Panc1 (cell line): ENCODE results near the gene FAM193A. TPM values are rescaled to one million over a fixed set of nuclear protein-coding genes. Genes with fewer than 3 reads are reported as not detected.
A peak's percentile ranks its signal among the peaks of the same experiment; 100 is the strongest.

Experiments used
- ATAC-seq: fragments of 200-7000 bp; cut with Tn5 transposase; 2 replicates; pipeline ENCODE4 v1.9.1; 2020; ENCODE audit warnings: mild to moderate bottlenecking, moderate library complexity
- BruUV-seq: library from RNA; stranded (reverse); fragments of 400-500 nt; replicated peaks from 2 replicates; lab custom pipeline; 2021; lab: Mats Ljungman, UMichigan
- CTCF ChIA-PET: fragments of 300-600 bp; sonication (Branson Sonifier 250); formaldehyde crosslinking; loops from one replicate; lab custom pipeline; 2022; ENCODE audit warnings: antibody characterized with exemption; lab: Charles Lee
- POLR2A ChIA-PET: fragments of 300-600 bp; sonication (Branson Sonifier 250); formaldehyde crosslinking; loops from one replicate; lab custom pipeline; 2022; ENCODE audit warnings: antibody characterized with exemption; lab: Charles Lee
- DNase-seq: peaks from one replicate; pipeline ENCODE4 v3.0.0-alpha.2; 2010; ENCODE audit warnings: low read depth, low spot score
- H3K27ac ChIP-seq: 2 replicates; pipeline ENCODE4 v1.5.1; 2011; ENCODE audit warnings: mild to moderate bottlenecking, low read length, inconsistent platforms
- H3K27me3 ChIP-seq: fragments of 200-500 bp; sonication (Bioruptor generic); 2 replicates; pipeline ENCODE4 v1.6.0; 2014; ENCODE audit warnings: low read length, inconsistent platforms; ENCODE audit not compliant: control insufficient read depth, insufficient read depth
- H3K36me3 ChIP-seq: fragments of 200-500 bp; sonication (Bioruptor generic); 2 replicates; pipeline ENCODE4 v1.5.1; 2014; ENCODE audit warnings: inconsistent platforms, mild to moderate bottlenecking, low read length, moderate library complexity; ENCODE audit not compliant: control insufficient read depth, insufficient read depth
- H3K4me1 ChIP-seq: 2 replicates; pipeline ENCODE4 v1.5.1; 2011; ENCODE audit warnings: inconsistent platforms, mild to moderate bottlenecking, low read length, moderate library complexity; ENCODE audit not compliant: control insufficient read depth, insufficient read depth
- H3K4me3 ChIP-seq, 2 experiments: 2 replicates each; pipeline ENCODE4 v1.5.1; 2011 to 2012; ENCODE audit warnings: low read depth in 2 of 2, low read length in 2 of 2, mild to moderate bottlenecking in 2 of 2, inconsistent platforms in 1 of 2, moderate library complexity in 1 of 2
- H3K9me3 ChIP-seq: fragments of 200-500 bp; sonication (Bioruptor generic); 2 replicates; pipeline ENCODE4 v1.5.1; 2014; ENCODE audit warnings: low read depth, mild to moderate bottlenecking, inconsistent platforms, low read length, moderate library complexity; ENCODE audit not compliant: control insufficient read depth, insufficient read depth
- POLR2AphosphoS5 ChIP-seq: IDR thresholded peaks from 2 replicates; pipeline ENCODE4 v1.6.1; 2012; ENCODE audit warnings: mild to moderate bottlenecking, low read depth, low read length, moderate library complexity
- SIN3A ChIP-seq: IDR thresholded peaks from 2 replicates; pipeline ENCODE4 v1.6.1; 2012; ENCODE audit warnings: low read depth, mild to moderate bottlenecking, low read length, moderate library complexity, borderline replicate concordance; ENCODE audit not compliant: insufficient read depth
- TCF7L2 ChIP-seq: IDR thresholded peaks from 2 replicates; pipeline ENCODE4 v1.6.1; 2011; ENCODE audit warnings: mild to moderate bottlenecking, low read depth, low read length, inconsistent platforms
- in situ Hi-C: cut with HindIII; loops from 2 replicates; pipeline ENCODE4 v1.10.0; 2016; ENCODE audit warnings: low sequenced_read_pairs, low pct_unique_long_range_greater_than_20kb
- intact Hi-C: fragments of 100-400 bp; cut with micrococcal nuclease; formaldehyde crosslinking; loops from one replicate; pipeline ENCODE4 v1.10.0; 2022; ENCODE audit not compliant: unreplicated experiment
- total RNA-seq: library from RNA; stranded (reverse); gene quantifications from one replicate; pipeline ENCODE4 v1.2.1, GENCODE V29; 2021; ENCODE audit not compliant: unreplicated experiment
- TF ChIP-seq, protein P1 (sequence below), 2 experiments: IDR thresholded peaks; 2 replicates each; pipeline ENCODE4 v1.6.1; 2011 to 2012; ENCODE audit warnings: low read depth in 2 of 2, control low read depth in 1 of 2, low read length in 1 of 2, mild to moderate bottlenecking in 1 of 2, moderate library complexity in 1 of 2; ENCODE audit not compliant: insufficient read depth in 1 of 2
- TF ChIP-seq, protein P2 (sequence below): fragments of 450-650 bp; IDR thresholded peaks from 2 replicates; pipeline ENCODE4 v1.5.1; 2017; ENCODE audit warnings: mild to moderate bottlenecking

The FAM193A gene
- total RNA-seq, 1 experiment from 2014 or later = 25.7 TPM

DNA sequence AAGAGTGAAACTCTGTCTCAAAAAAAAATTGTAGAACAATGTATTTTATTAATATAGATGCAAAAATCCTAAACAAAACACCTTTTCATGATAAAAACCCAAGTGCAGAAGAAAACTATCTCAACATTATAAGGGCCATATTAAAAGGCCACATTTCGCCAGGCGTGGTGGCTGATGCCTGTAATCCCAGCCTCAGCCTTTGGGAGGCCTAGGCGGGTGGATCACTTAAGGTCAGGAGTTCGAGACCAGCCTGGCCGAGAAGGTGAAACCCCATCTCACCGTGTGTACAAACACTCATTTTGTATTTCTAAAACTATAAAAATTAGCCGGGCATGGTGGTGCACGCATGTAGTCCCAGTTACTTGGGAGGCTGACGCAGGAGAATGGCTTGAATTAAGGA is 9.9 kb upstream of the FAM193A start:
- intact Hi-C loops (no loop called here), in situ Hi-C loops (no loop called here)
- no peaks in the 10 kb centered on the region for H3K4me1 ChIP-seq
- ATAC-seq (no peak), DNase-seq (no peak)
- H3K27ac ChIP-seq = no peak overlapping the region
- BruUV-seq = no TSS peak
- no peaks in the 10 kb centered on the region for H3K27me3 ChIP-seq
- TF ChIP-seq POLR2AphosphoS5 (no peak), SIN3A (no peak), TCF7L2 (no peak)
- TF ChIP-seq, protein P1, sequence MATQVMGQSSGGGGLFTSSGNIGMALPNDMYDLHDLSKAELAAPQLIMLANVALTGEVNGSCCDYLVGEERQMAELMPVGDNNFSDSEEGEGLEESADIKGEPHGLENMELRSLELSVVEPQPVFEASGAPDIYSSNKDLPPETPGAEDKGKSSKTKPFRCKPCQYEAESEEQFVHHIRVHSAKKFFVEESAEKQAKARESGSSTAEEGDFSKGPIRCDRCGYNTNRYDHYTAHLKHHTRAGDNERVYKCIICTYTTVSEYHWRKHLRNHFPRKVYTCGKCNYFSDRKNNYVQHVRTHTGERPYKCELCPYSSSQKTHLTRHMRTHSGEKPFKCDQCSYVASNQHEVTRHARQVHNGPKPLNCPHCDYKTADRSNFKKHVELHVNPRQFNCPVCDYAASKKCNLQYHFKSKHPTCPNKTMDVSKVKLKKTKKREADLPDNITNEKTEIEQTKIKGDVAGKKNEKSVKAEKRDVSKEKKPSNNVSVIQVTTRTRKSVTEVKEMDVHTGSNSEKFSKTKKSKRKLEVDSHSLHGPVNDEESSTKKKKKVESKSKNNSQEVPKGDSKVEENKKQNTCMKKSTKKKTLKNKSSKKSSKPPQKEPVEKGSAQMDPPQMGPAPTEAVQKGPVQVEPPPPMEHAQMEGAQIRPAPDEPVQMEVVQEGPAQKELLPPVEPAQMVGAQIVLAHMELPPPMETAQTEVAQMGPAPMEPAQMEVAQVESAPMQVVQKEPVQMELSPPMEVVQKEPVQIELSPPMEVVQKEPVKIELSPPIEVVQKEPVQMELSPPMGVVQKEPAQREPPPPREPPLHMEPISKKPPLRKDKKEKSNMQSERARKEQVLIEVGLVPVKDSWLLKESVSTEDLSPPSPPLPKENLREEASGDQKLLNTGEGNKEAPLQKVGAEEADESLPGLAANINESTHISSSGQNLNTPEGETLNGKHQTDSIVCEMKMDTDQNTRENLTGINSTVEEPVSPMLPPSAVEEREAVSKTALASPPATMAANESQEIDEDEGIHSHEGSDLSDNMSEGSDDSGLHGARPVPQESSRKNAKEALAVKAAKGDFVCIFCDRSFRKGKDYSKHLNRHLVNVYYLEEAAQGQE (IDR thresholded peaks at IDR 0.05; ENCODE audit: insufficient read depth in 1 of 2, low read depth in 2 of 2, low read length in 1 of 2) = no peak
- TF ChIP-seq, protein P2, sequence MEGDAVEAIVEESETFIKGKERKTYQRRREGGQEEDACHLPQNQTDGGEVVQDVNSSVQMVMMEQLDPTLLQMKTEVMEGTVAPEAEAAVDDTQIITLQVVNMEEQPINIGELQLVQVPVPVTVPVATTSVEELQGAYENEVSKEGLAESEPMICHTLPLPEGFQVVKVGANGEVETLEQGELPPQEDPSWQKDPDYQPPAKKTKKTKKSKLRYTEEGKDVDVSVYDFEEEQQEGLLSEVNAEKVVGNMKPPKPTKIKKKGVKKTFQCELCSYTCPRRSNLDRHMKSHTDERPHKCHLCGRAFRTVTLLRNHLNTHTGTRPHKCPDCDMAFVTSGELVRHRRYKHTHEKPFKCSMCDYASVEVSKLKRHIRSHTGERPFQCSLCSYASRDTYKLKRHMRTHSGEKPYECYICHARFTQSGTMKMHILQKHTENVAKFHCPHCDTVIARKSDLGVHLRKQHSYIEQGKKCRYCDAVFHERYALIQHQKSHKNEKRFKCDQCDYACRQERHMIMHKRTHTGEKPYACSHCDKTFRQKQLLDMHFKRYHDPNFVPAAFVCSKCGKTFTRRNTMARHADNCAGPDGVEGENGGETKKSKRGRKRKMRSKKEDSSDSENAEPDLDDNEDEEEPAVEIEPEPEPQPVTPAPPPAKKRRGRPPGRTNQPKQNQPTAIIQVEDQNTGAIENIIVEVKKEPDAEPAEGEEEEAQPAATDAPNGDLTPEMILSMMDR = no peak
- ChIA-PET POLR2A (no interaction called here), CTCF (no interaction called here)
- no peaks in the 10 kb centered on the region for H3K36me3 ChIP-seq
- H3K9me3 ChIP-seq = no peaks in the 10 kb centered on the region
- H3K4me3 ChIP-seq = no peak overlapping the region

DNA sequence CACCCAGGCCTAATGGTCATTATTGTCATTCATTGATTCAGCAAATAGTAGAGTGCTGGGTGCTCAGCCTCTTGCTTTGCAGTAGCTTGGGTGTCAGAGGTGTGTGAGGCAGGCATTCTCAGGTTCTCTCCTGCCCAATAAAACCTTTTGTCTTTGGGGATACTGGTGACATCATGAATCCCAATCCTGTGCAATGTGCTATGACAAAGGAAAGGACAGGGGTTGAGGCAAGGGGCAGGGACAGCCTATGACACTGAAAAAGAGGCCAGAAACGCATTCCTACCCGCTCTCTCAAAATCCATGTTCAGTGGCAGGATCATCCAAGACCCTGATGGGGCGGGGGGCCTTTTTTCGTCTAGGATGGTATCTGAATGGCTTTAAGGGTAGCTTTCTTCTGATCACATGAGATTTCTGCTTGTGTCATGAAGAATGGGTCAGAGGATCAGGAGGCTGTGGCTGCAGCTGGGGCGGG is 1.5 kb upstream of the FAM193A start:
- in situ Hi-C loops = no loop called here

More for the DNA sequence above, 1.5 kb upstream of the FAM193A start:
- DNase-seq (no peak), ATAC-seq (no peak)
- Histone ChIP-seq H3K9me3 (no peaks in the 10 kb centered on the region), H3K36me3 (no peaks in the 10 kb centered on the region; the same call in 1 of the 2 replicates), H3K27ac (peak overlapping the region; percentile 84), H3K27me3 (no peaks in the 10 kb centered on the region), H3K4me3 (peak overlapping the region; percentile 63 to 67), H3K4me1 (peaks cover 5% of the 10 kb centered on the region; the same call in 1 of the 2 replicates)
- ChIA-PET CTCF (no interaction called here), POLR2A (no interaction called here)
- TSS peak; percentile 94 for BruUV-seq
- intact Hi-C loops = no loop called here
- no peak for TF ChIP-seq POLR2AphosphoS5
- TF ChIP-seq, protein P1 (IDR thresholded peaks at IDR 0.05; ENCODE audit: insufficient read depth in 1 of 2, low read depth in 2 of 2, low read length in 1 of 2) = no peak
- no peak for TF ChIP-seq SIN3A
- TF ChIP-seq, protein P2 = no peak
- TF ChIP-seq TCF7L2 = no peak
